HepG2 (cell line): ENCODE measurements around the gene COPB2. TPM values are rescaled to one million over a fixed set of nuclear protein-coding genes. Genes with fewer than 3 reads are reported as not detected.

Experiments
- BCL6 ChIP-seq: IDR thresholded peaks from 2 replicates; pipeline ENCODE4 v1.6.1; 2016; ENCODE audit warnings: missing genetic modification reagents, missing compliant biosample characterization
- FOXJ3 ChIP-seq: sonication (generic); formaldehyde crosslinking; IDR thresholded peaks from 2 replicates; pipeline ENCODE4 v1.4.0; 2020; ENCODE audit warnings: missing genetic modification reagents, mild to moderate bottlenecking, borderline replicate concordance
- HES4 ChIP-seq: sonication (generic); formaldehyde crosslinking; IDR thresholded peaks from 2 replicates; pipeline ENCODE4 v1.9.0; 2021; ENCODE audit warnings: mild to moderate bottlenecking, missing genetic modification reagents, borderline replicate concordance
- HNRNPK ChIP-seq: fragments of 200-400 bp; formaldehyde crosslinking; IDR thresholded peaks from 2 replicates; pipeline ENCODE4 v1.6.1; 2018; ENCODE audit warnings: low read length, low read depth, moderate library complexity, mild to moderate bottlenecking; ENCODE audit not compliant: poor library complexity, severe bottlenecking
- IRF2 ChIP-seq: IDR thresholded peaks from 2 replicates; pipeline ENCODE4 v1.6.1; 2018; ENCODE audit warnings: missing genetic modification reagents, missing compliant biosample characterization
- MAF1 ChIP-seq: sonication (generic); formaldehyde crosslinking; IDR thresholded peaks from 2 replicates; pipeline ENCODE4 v1.5.0; 2020; ENCODE audit warnings: missing genetic modification reagents, borderline replicate concordance
- NR3C1 ChIP-seq: sonication (generic); formaldehyde crosslinking; IDR thresholded peaks from 2 replicates; pipeline ENCODE4 v1.4.0; 2020; ENCODE audit warnings: missing genetic modification reagents
- RNF2 ChIP-seq: fragments of 450-650 bp; conservative IDR thresholded peaks from 2 replicates; pipeline ENCODE4 v1.6.1; 2016; ENCODE audit warnings: low read depth
- SIN3B ChIP-seq: fragments of 150-350 bp; IDR thresholded peaks from 2 replicates; pipeline ENCODE4 v1.6.1; 2014; ENCODE audit warnings: low read length
- ZMAT3 ChIP-seq: sonication (generic); formaldehyde crosslinking; conservative IDR thresholded peaks from 2 replicates; pipeline ENCODE4 v1.7.0; 2021; ENCODE audit warnings: missing genetic modification reagents
- ZMYM3 ChIP-seq: sonication (generic); formaldehyde crosslinking; IDR thresholded peaks from 2 replicates; pipeline ENCODE4 v1.5.1; 2020; ENCODE audit warnings: mild to moderate bottlenecking, missing genetic modification reagents
- ZNF12 ChIP-seq: sonication (generic); formaldehyde crosslinking; IDR thresholded peaks from 2 replicates; pipeline ENCODE4 v1.5.0; 2020; ENCODE audit warnings: missing genetic modification reagents
- ZNF350 ChIP-seq: sonication (generic); formaldehyde crosslinking; IDR thresholded peaks from 2 replicates; pipeline ENCODE4 v1.4.0; 2020; ENCODE audit warnings: mild to moderate bottlenecking, low read depth, missing genetic modification reagents, borderline replicate concordance
- ZNF383 ChIP-seq: sonication (generic); formaldehyde crosslinking; IDR thresholded peaks from 2 replicates; pipeline ENCODE4 v1.4.0; 2020; ENCODE audit warnings: missing genetic modification reagents, mild to moderate bottlenecking, borderline replicate concordance
- ZNF503 ChIP-seq: sonication (generic); formaldehyde crosslinking; IDR thresholded peaks from 2 replicates; pipeline ENCODE4 v1.4.0; 2020; ENCODE audit warnings: missing genetic modification reagents
- ZNF614 ChIP-seq: IDR thresholded peaks from 2 replicates; pipeline ENCODE4 v1.6.1; 2018; ENCODE audit warnings: missing biosample characterization, missing genetic modification reagents, inconsistent platforms, borderline replicate concordance
- ZNF768 ChIP-seq: sonication (generic); formaldehyde crosslinking; IDR thresholded peaks from 2 replicates; pipeline ENCODE4 v1.4.0; 2020; ENCODE audit warnings: missing genetic modification reagents
- ZNF776 ChIP-seq: sonication (generic); formaldehyde crosslinking; IDR thresholded peaks from 2 replicates; pipeline ENCODE4 v1.4.0; 2020; ENCODE audit warnings: mild to moderate bottlenecking, missing genetic modification reagents
- polyA plus RNA-seq, 8 experiments: library from polyadenylated mRNA; depleted of rRNA in 3 of 8; stranded (reverse) in 7 of 8; unstranded in 1 of 8; fragments of >200 nt; fragmentation: Illumina TruSeq in 4 of 8; extraction: Trizol in 4 of 8; gene quantifications; 2 replicates each; pipeline versions ENCODE4 v1.2.1 to v1.2.3, GENCODE V29; 2011 to 2016; ENCODE audit warnings: low read depth in 4 of 8, missing spikeins in 1 of 8, mixed read lengths in 1 of 8; ENCODE audit not compliant: insufficient read depth in 1 of 8
- total RNA-seq, 5 experiments: library from RNA; depleted of rRNA; stranded (reverse); fragments of >200 nt; fragmentation: Illumina TruSeq; extraction: Trizol; gene quantifications; 2 replicates each; pipeline ENCODE4 v1.2.3, GENCODE V29; 2016; ENCODE audit warnings: low read depth in 1 of 5
- TF ChIP-seq, protein P1 (sequence below): sonication (generic); formaldehyde crosslinking; IDR thresholded peaks from 2 replicates; pipeline ENCODE4 v1.8.0; 2022; ENCODE audit warnings: low read depth, missing genetic modification reagents
- TF ChIP-seq, protein P2 (sequence below): sonication (generic); formaldehyde crosslinking; IDR thresholded peaks from 2 replicates; pipeline ENCODE4 v1.8.0; 2022; ENCODE audit warnings: missing genetic modification reagents, low read depth, mild to moderate bottlenecking, borderline replicate concordance
- TF ChIP-seq, protein P3 (sequence below): sonication (generic); formaldehyde crosslinking; conservative IDR thresholded peaks from 2 replicates; pipeline ENCODE4 v1.4.0; 2020; ENCODE audit warnings: missing genetic modification reagents

COPB2 gene
- total and polyA plus RNA-seq, 2 of the 13 experiments (the other 11 are each of a cell fraction or from before 2014, with no cell fraction given) = 83.3 to 217 TPM

- no peak for TF ChIP-seq NR3C1 (CRISPR knock-in tag)
- TF ChIP-seq ZNF12 (CRISPR knock-in tag) = peak; percentile 36; the same call in 1 of the 2 replicates
- 0 out of 2 replicates have a peak, but pooled peaks have one; percentile 17 for TF ChIP-seq SIN3B
- no peak for TF ChIP-seq BCL6
- TF ChIP-seq ZNF768 = no peak; the same call in 1 of the 2 replicates
- TF ChIP-seq MAF1 (CRISPR knock-in tag) = no peak
- TF ChIP-seq HNRNPK = no peak
- no peak for TF ChIP-seq ZNF503
- no peak for TF ChIP-seq ZNF383 (CRISPR knock-in tag)
- TF ChIP-seq ZMAT3 (CRISPR knock-in tag) = peak; percentile 63
- TF ChIP-seq, protein P1, sequence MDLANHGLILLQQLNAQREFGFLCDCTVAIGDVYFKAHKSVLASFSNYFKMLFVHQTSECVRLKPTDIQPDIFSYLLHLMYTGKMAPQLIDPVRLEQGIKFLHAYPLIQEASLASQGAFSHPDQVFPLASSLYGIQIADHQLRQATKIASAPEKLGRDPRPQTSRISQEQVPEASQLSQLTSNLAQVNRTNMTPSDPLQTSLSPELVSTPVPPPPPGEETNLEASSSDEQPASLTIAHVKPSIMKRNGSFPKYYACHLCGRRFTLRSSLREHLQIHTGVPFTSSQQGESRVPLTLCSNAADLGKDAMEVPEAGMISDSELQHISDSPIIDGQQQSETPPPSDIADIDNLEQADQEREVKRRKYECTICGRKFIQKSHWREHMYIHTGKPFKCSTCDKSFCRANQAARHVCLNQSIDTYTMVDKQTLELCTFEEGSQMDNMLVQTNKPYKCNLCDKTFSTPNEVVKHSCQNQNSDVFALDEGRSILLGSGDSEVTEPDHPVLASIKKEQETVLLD = 0 out of 2 replicates have a peak, but pooled peaks have one; percentile 45
- peak; percentile 59; the same call in 1 of the 2 replicates for TF ChIP-seq FOXJ3 (CRISPR knock-in tag)
- TF ChIP-seq HES4 (CRISPR knock-in tag) = no peak
- TF ChIP-seq ZNF614 = 0 out of 2 replicates have a peak, but pooled peaks have one; percentile 21
- TF ChIP-seq ZMYM3 (CRISPR knock-in tag) = no peak; the same call in 1 of the 2 replicates
- TF ChIP-seq ZNF776 (CRISPR knock-in tag) = no peak
- TF ChIP-seq ZNF350 (CRISPR knock-in tag) = no peak; the same call in 1 of the 2 replicates
- peak; percentile 22 for TF ChIP-seq IRF2 (CRISPR knock-in tag)
- TF ChIP-seq, protein P2, sequence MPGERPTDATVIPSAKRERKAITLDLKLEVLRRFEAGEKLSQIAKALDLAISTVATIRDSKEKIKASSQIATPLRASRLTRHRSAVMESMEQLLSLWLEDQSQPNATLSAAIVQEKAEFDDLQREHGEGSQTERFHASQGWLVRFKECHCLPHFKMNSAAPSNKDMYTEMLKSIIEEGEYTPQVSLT (CRISPR knock-in tag) = no peak
- TF ChIP-seq RNF2 = no peak; the same call in 1 of the 2 replicates
- TF ChIP-seq, protein P3, sequence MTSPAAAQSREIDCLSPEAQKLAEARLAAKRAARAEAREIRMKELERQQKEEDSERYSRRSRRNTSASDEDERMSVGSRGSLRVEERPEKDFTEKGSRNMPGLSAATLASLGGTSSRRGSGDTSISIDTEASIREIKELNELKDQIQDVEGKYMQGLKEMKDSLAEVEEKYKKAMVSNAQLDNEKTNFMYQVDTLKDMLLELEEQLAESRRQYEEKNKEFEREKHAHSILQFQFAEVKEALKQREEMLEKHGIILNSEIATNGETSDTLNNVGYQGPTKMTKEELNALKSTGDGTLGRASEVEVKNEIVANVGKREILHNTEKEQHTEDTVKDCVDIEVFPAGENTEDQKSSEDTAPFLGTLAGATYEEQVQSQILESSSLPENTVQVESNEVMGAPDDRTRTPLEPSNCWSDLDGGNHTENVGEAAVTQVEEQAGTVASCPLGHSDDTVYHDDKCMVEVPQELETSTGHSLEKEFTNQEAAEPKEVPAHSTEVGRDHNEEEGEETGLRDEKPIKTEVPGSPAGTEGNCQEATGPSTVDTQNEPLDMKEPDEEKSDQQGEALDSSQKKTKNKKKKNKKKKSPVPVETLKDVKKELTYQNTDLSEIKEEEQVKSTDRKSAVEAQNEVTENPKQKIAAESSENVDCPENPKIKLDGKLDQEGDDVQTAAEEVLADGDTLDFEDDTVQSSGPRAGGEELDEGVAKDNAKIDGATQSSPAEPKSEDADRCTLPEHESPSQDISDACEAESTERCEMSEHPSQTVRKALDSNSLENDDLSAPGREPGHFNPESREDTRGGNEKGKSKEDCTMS (CRISPR knock-in tag) = no peak
These were observed at the start of gene COPB2 (continued) for GRCh38 chr3:139389552-139390368.
